Measurements from ENCODE around the gene MMADHC.

DNA sequence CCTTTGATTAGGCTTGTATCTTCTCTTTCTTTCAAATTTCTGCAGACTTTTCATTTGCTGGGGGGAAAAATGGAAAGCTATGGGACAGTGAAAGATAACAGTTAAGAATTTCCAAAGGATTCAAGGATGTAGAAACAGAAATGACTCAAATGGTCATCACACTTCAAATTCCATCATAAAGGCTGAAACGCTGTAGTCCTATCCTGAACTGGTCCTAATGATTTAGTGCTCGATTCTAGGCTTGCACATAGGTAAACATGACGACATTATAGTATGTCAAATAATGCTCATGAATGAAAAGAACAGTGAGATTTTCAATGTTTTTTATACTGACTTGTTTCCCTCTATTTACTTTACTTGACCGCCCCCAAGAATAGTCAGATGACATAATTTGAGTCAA, 15.7 kb upstream of the MMADHC start:
- TF ChIP-seq GATA2 (IDR thresholded peaks at IDR 0.05; ENCODE audit: low read depth, low read length) = no peak
- no peak for TF ChIP-seq GATA3 (IDR thresholded peaks at IDR 0.05; ENCODE audit: low read depth, low read length)
